ENCODE data around the gene KCTD8.

Gene KCTD8

GRCh38 chr4:44319129-44319528, 129.5 kb downstream of the KCTD8 start:
- Histone ChIP-seq H3K4me3 (ENCODE audit: low read depth in 1 of 2, low read length in 2 of 2) (no peak overlapping the region), H3K4me1 (ENCODE audit: control insufficient read depth in 1 of 2, insufficient read depth in 2 of 2, low read length in 2 of 2) (no peaks in the 10 kb centered on the region), H3K36me3 (ENCODE audit: control insufficient read depth in 1 of 2, insufficient read depth in 2 of 2, low read length in 2 of 2) (no peaks in the 10 kb centered on the region)

GRCh38 chr4:44313702-44314101, 134.9 kb downstream of the KCTD8 start:
- no peaks in the 10 kb centered on the region for H3K36me3 ChIP-seq (ENCODE audit: control insufficient read depth in 1 of 2, insufficient read depth in 2 of 2, low read length in 2 of 2)
- H3K9me3 ChIP-seq (ENCODE audit: control insufficient read depth in 1 of 2, low read length in 2 of 2), result no peaks in the 10 kb centered on the region
- H3K4me1 ChIP-seq (ENCODE audit: control insufficient read depth in 1 of 2, insufficient read depth in 2 of 2, low read length in 2 of 2), result no peaks in the 10 kb centered on the region
- H3K27ac ChIP-seq (ENCODE audit: low read length), result no peak overlapping the region
- no peak overlapping the region for H3K4me3 ChIP-seq (ENCODE audit: low read depth in 1 of 2, low read length in 2 of 2)
- no peaks in the 10 kb centered on the region for H3K27me3 ChIP-seq (ENCODE audit: low read depth, low read length)

More at GRCh38 chr4:44319129-44319528, 129.5 kb downstream of the KCTD8 start:
- H3K9me3 ChIP-seq (ENCODE audit: control insufficient read depth in 1 of 2, low read length in 2 of 2), result no peaks in the 10 kb centered on the region
- H3K27ac ChIP-seq (ENCODE audit: low read length), result no peak overlapping the region
- no peaks in the 10 kb centered on the region for H3K27me3 ChIP-seq (ENCODE audit: low read depth, low read length)

GRCh38 chr4:44287505-44287904, 161.1 kb downstream of the KCTD8 start:
- no peaks in the 10 kb centered on the region for H3K27me3 ChIP-seq (ENCODE audit: low read depth, low read length)
- no peak overlapping the region for H3K27ac ChIP-seq (ENCODE audit: low read length)
- H3K36me3 ChIP-seq (ENCODE audit: control insufficient read depth in 1 of 2, insufficient read depth in 2 of 2, low read length in 2 of 2), result no peaks in the 10 kb centered on the region
- no peaks in the 10 kb centered on the region for H3K9me3 ChIP-seq (ENCODE audit: control insufficient read depth in 1 of 2, low read length in 2 of 2)
- no peaks in the 10 kb centered on the region for H3K4me1 ChIP-seq (ENCODE audit: control insufficient read depth in 1 of 2, insufficient read depth in 2 of 2, low read length in 2 of 2)
- no peak overlapping the region for H3K4me3 ChIP-seq (ENCODE audit: low read depth in 1 of 2, low read length in 2 of 2)

- H3K9me3 ChIP-seq (ENCODE audit: control insufficient read depth in 1 of 2, low read length in 2 of 2), result no peaks in the 10 kb centered on the region
- H3K4me1 ChIP-seq (ENCODE audit: control insufficient read depth in 1 of 2, insufficient read depth in 2 of 2, low read length in 2 of 2), result no peaks in the 10 kb centered on the region
- no peak overlapping the region for H3K27ac ChIP-seq (ENCODE audit: low read length)
- H3K36me3 ChIP-seq (ENCODE audit: control insufficient read depth in 1 of 2, insufficient read depth in 2 of 2, low read length in 2 of 2), result no peaks in the 10 kb centered on the region
- no peak overlapping the region for H3K4me3 ChIP-seq (ENCODE audit: low read depth in 1 of 2, low read length in 2 of 2)
- no peaks in the 10 kb centered on the region for H3K27me3 ChIP-seq (ENCODE audit: low read depth, low read length)
Measured at GRCh38 chr4:44279469-44279868, 169.1 kb downstream of the KCTD8 start.

GRCh38 chr4:44279066-44279465, 169.5 kb downstream of the KCTD8 start:
- Histone ChIP-seq H3K27ac (ENCODE audit: low read length) (no peak overlapping the region), H3K27me3 (ENCODE audit: low read depth, low read length) (no peaks in the 10 kb centered on the region), H3K4me3 (ENCODE audit: low read depth in 1 of 2, low read length in 2 of 2) (no peak overlapping the region), H3K4me1 (ENCODE audit: control insufficient read depth in 1 of 2, insufficient read depth in 2 of 2, low read length in 2 of 2) (no peaks in the 10 kb centered on the region), H3K36me3 (ENCODE audit: control insufficient read depth in 1 of 2, insufficient read depth in 2 of 2, low read length in 2 of 2) (no peaks in the 10 kb centered on the region), H3K9me3 (ENCODE audit: control insufficient read depth in 1 of 2, low read length in 2 of 2) (no peaks in the 10 kb centered on the region)

GRCh38 chr4:44257461-44257860, 191.1 kb downstream of the KCTD8 start:
- Histone ChIP-seq H3K4me1 (ENCODE audit: control insufficient read depth in 1 of 2, insufficient read depth in 2 of 2, low read length in 2 of 2) (no peaks in the 10 kb centered on the region), H3K27ac (ENCODE audit: low read length) (no peak overlapping the region), H3K9me3 (ENCODE audit: control insufficient read depth in 1 of 2, low read length in 2 of 2) (no peaks in the 10 kb centered on the region), H3K4me3 (ENCODE audit: low read depth in 1 of 2, low read length in 2 of 2) (no peak overlapping the region), H3K27me3 (ENCODE audit: low read depth, low read length) (no peaks in the 10 kb centered on the region), H3K36me3 (ENCODE audit: control insufficient read depth in 1 of 2, insufficient read depth in 2 of 2, low read length in 2 of 2) (no peaks in the 10 kb centered on the region)

GRCh38 chr4:44256414-44256813, 192.2 kb downstream of the KCTD8 start:
- Histone ChIP-seq H3K9me3 (ENCODE audit: control insufficient read depth in 1 of 2, low read length in 2 of 2) (no peaks in the 10 kb centered on the region), H3K27me3 (ENCODE audit: low read depth, low read length) (no peaks in the 10 kb centered on the region), H3K36me3 (ENCODE audit: control insufficient read depth in 1 of 2, insufficient read depth in 2 of 2, low read length in 2 of 2) (no peaks in the 10 kb centered on the region), H3K4me3 (ENCODE audit: low read depth in 1 of 2, low read length in 2 of 2) (no peak overlapping the region), H3K4me1 (ENCODE audit: control insufficient read depth in 1 of 2, insufficient read depth in 2 of 2, low read length in 2 of 2) (no peaks in the 10 kb centered on the region), H3K27ac (ENCODE audit: low read length) (no peak overlapping the region)

GRCh38 chr4:44237643-44238042, 211.0 kb downstream of the KCTD8 start:
- no peaks in the 10 kb centered on the region for H3K9me3 ChIP-seq (ENCODE audit: control insufficient read depth in 1 of 2, low read length in 2 of 2)
- no peak overlapping the region for H3K27ac ChIP-seq (ENCODE audit: low read length)

GRCh38 chr4:44235897-44236296, 212.7 kb downstream of the KCTD8 start:
- Histone ChIP-seq H3K4me3 (ENCODE audit: low read depth in 1 of 2, low read length in 2 of 2) (no peak overlapping the region), H3K27ac (ENCODE audit: low read length) (no peak overlapping the region), H3K36me3 (ENCODE audit: control insufficient read depth in 1 of 2, insufficient read depth in 2 of 2, low read length in 2 of 2) (no peaks in the 10 kb centered on the region), H3K9me3 (ENCODE audit: control insufficient read depth in 1 of 2, low read length in 2 of 2) (no peaks in the 10 kb centered on the region), H3K27me3 (ENCODE audit: low read depth, low read length) (no peaks in the 10 kb centered on the region), H3K4me1 (ENCODE audit: control insufficient read depth in 1 of 2, insufficient read depth in 2 of 2, low read length in 2 of 2) (no peaks in the 10 kb centered on the region)

More at GRCh38 chr4:44237643-44238042, 211.0 kb downstream of the KCTD8 start:
- no peak overlapping the region for H3K4me3 ChIP-seq (ENCODE audit: low read depth in 1 of 2, low read length in 2 of 2)
- no peaks in the 10 kb centered on the region for H3K36me3 ChIP-seq (ENCODE audit: control insufficient read depth in 1 of 2, insufficient read depth in 2 of 2, low read length in 2 of 2)
- H3K27me3 ChIP-seq (ENCODE audit: low read depth, low read length), result no peaks in the 10 kb centered on the region
- H3K4me1 ChIP-seq (ENCODE audit: control insufficient read depth in 1 of 2, insufficient read depth in 2 of 2, low read length in 2 of 2), result no peaks in the 10 kb centered on the region

- Histone ChIP-seq H3K9me3 (ENCODE audit: control insufficient read depth in 1 of 2, low read length in 2 of 2) (no peaks in the 10 kb centered on the region), H3K4me3 (ENCODE audit: low read depth in 1 of 2, low read length in 2 of 2) (no peak overlapping the region), H3K4me1 (ENCODE audit: control insufficient read depth in 1 of 2, insufficient read depth in 2 of 2, low read length in 2 of 2) (no peaks in the 10 kb centered on the region), H3K27me3 (ENCODE audit: low read depth, low read length) (no peaks in the 10 kb centered on the region), H3K27ac (ENCODE audit: low read length) (no peak overlapping the region), H3K36me3 (ENCODE audit: control insufficient read depth in 1 of 2, insufficient read depth in 2 of 2, low read length in 2 of 2) (no peaks in the 10 kb centered on the region)
Measured at GRCh38 chr4:44232262-44232661, 216.3 kb downstream of the KCTD8 start.

GRCh38 chr4:44231006-44231405, 217.6 kb downstream of the KCTD8 start:
- Histone ChIP-seq H3K9me3 (ENCODE audit: control insufficient read depth in 1 of 2, low read length in 2 of 2) (no peaks in the 10 kb centered on the region), H3K27ac (ENCODE audit: low read length) (no peak overlapping the region), H3K27me3 (ENCODE audit: low read depth, low read length) (no peaks in the 10 kb centered on the region), H3K4me1 (ENCODE audit: control insufficient read depth in 1 of 2, insufficient read depth in 2 of 2, low read length in 2 of 2) (no peaks in the 10 kb centered on the region), H3K4me3 (ENCODE audit: low read depth in 1 of 2, low read length in 2 of 2) (no peak overlapping the region), H3K36me3 (ENCODE audit: control insufficient read depth in 1 of 2, insufficient read depth in 2 of 2, low read length in 2 of 2) (no peaks in the 10 kb centered on the region)

GRCh38 chr4:44228326-44228725, 220.3 kb downstream of the KCTD8 start:
- H3K36me3 ChIP-seq (ENCODE audit: control insufficient read depth in 1 of 2, insufficient read depth in 2 of 2, low read length in 2 of 2), result no peaks in the 10 kb centered on the region
- H3K9me3 ChIP-seq (ENCODE audit: control insufficient read depth in 1 of 2, low read length in 2 of 2), result no peaks in the 10 kb centered on the region
- no peaks in the 10 kb centered on the region for H3K27me3 ChIP-seq (ENCODE audit: low read depth, low read length)
- H3K4me1 ChIP-seq (ENCODE audit: control insufficient read depth in 1 of 2, insufficient read depth in 2 of 2, low read length in 2 of 2), result no peaks in the 10 kb centered on the region
- H3K4me3 ChIP-seq (ENCODE audit: low read depth in 1 of 2, low read length in 2 of 2), result no peak overlapping the region
- H3K27ac ChIP-seq (ENCODE audit: low read length), result no peak overlapping the region

All from muscle layer of duodenum (tissue), 2 donors.